ENCODE data around the gene PRKCE. TPM values are rescaled to one million over a fixed set of nuclear protein-coding genes. Genes with fewer than 3 reads are reported as not detected.

PRKCE gene
- polyA plus RNA-seq, 3 donors = 1.3 to 7.7 (median 2.3) TPM

DNA sequence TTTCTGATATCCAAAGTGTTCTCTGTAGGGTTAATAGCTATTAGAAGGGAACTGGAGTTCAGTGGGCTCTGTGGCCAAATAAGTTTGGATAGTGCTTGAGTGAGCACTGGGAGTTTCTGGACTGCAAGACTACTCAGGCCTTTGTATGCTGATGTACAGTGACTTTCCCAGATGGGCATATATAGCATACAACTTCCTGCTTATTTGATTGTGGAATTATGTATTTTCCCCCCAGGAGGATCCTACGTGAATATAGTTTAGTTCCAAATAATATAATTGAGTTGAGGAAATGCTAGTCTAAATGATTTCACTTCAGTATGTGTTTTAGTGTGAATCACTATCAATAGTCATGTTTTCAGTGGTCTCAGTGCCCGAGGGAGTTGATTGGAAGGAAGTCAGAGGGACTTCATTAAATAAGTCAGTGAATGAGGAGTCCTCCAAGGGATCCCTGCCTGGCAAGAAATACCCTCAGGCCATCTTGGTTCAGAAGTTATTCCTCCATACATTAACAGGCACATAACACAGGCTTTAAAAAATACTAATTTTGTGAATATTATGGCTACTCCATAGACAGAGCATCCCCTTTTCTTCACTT lies 251.4 kb downstream of the PRKCE start:
- no peak for DNase-seq
- Mint-ChIP-seq H3K27ac (no peak overlapping the region), H3K9me3 (no peaks in the 10 kb centered on the region), H3K27me3 (ENCODE audit: low read depth in 3 of 3) (no peaks in the 10 kb centered on the region), H3K4me3 (no peak overlapping the region), H3K36me3 (peaks cover 4 to 12% of the 10 kb centered on the region in 2 donors), H3K4me1 (peaks cover 15% of the 10 kb centered on the region)
- no peaks in the 10 kb centered on the region for H3K36me3 ChIP-seq (replicated peaks in 1 of 2; ENCODE audit: control insufficient read depth in 1 of 2, insufficient read depth in 2 of 2, low read length in 2 of 2)
- H3K4me2 ChIP-seq (replicated peaks; ENCODE audit: extremely low read depth, low read length, poor library complexity, severe bottlenecking) = no peak overlapping the region
- H3K9ac ChIP-seq (ENCODE audit: insufficient read depth, low read length, poor library complexity, severe bottlenecking) = no peak overlapping the region
- no peaks in the 10 kb centered on the region for H3K27me3 ChIP-seq (ENCODE audit: control insufficient read depth in 2 of 2, insufficient read depth in 2 of 2, low read length in 2 of 2)
- no CpG with 5 or more reads among the region's 2 CpGs for WGBS (ENCODE audit: insufficient coverage)
- no peaks in the 10 kb centered on the region for H4K20me1 ChIP-seq (ENCODE audit: insufficient read depth, low read length)
- H3K4me3 ChIP-seq (replicated peaks in 1 of 3; ENCODE audit: low read depth in 2 of 3, low read length in 3 of 3) = no peak overlapping the region
- no peaks in the 10 kb centered on the region for H3K9me3 ChIP-seq (replicated peaks in 1 of 2; ENCODE audit: control insufficient read depth in 1 of 2, insufficient read depth in 1 of 2, low read length in 2 of 2)
- intact Hi-C loops (cut with micrococcal nuclease) = no loop called here
- H3K4me1 ChIP-seq (ENCODE audit: control insufficient read depth in 1 of 2, insufficient read depth in 2 of 2, low read length in 2 of 2) = peaks cover 12 to 14% of the 10 kb centered on the region in 2 donors
- H3K79me2 ChIP-seq (ENCODE audit: insufficient read depth, low read length) = no peaks in the 10 kb centered on the region
- TF ChIP-seq, protein P1, sequence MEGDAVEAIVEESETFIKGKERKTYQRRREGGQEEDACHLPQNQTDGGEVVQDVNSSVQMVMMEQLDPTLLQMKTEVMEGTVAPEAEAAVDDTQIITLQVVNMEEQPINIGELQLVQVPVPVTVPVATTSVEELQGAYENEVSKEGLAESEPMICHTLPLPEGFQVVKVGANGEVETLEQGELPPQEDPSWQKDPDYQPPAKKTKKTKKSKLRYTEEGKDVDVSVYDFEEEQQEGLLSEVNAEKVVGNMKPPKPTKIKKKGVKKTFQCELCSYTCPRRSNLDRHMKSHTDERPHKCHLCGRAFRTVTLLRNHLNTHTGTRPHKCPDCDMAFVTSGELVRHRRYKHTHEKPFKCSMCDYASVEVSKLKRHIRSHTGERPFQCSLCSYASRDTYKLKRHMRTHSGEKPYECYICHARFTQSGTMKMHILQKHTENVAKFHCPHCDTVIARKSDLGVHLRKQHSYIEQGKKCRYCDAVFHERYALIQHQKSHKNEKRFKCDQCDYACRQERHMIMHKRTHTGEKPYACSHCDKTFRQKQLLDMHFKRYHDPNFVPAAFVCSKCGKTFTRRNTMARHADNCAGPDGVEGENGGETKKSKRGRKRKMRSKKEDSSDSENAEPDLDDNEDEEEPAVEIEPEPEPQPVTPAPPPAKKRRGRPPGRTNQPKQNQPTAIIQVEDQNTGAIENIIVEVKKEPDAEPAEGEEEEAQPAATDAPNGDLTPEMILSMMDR (IDR thresholded peaks at IDR 0.05) = no peak
- no peak overlapping the region for H2AFZ ChIP-seq (ENCODE audit: insufficient read depth, low read depth, low read length, poor library complexity, severe bottlenecking)
- no peak overlapping the region for H3K27ac ChIP-seq (ENCODE audit: low read depth in 1 of 2, low read length in 2 of 2)

DNA sequence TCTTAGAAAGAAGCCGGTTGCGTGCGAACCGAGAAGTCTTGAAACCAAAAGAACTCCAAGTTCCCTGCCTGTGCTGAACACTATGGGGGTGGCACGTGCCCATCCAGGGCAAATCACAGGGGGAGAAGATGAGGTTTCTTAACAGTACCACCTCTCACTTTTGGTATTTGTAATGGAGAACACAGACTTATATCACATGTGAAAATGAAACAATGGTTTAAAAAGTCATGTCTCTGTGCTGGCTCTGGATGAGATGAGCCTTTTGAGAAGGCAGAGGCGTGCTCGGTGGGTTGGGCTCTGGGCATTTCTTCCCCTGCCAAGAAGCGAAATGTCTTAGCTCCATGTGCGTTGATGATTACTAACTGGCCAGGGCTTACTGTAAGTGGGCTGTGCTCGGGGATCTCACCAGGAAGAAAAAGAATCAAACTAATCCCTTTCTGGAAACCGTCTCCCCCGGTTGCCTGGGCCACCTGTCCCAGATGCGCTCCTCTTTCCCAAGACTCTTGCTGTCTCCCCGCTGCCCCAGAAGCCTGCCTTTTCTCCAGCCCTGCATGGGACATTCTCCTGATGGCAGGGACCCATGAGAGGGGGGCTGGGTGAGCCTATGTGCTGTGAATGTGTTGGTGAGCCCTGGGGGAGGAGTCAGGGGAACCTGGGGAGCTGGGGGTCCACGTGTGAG lies 252.9 kb downstream of the PRKCE start:
- TF ChIP-seq, protein P1 (IDR thresholded peaks at IDR 0.05) = no peak
- no peak overlapping the region for H3K27ac ChIP-seq (ENCODE audit: low read depth in 1 of 2, low read length in 2 of 2)
- no peak for DNase-seq
- peaks cover 4 to 9% of the 10 kb centered on the region in 2 donors for H3K36me3 Mint-ChIP-seq
- peaks cover 6% of the 10 kb centered on the region for H3K4me1 Mint-ChIP-seq
- H3K4me1 ChIP-seq (ENCODE audit: control insufficient read depth in 1 of 2, insufficient read depth in 2 of 2, low read length in 2 of 2) = peaks cover 4 to 7% of the 10 kb centered on the region in 2 donors
- no peaks in the 10 kb centered on the region for H4K20me1 ChIP-seq (ENCODE audit: insufficient read depth, low read length)
- no peak overlapping the region for H3K27ac Mint-ChIP-seq
- no peaks in the 10 kb centered on the region for H3K9me3 ChIP-seq (replicated peaks in 1 of 2; ENCODE audit: control insufficient read depth in 1 of 2, insufficient read depth in 1 of 2, low read length in 2 of 2)
- no peak overlapping the region for H3K4me3 ChIP-seq (replicated peaks in 1 of 3; ENCODE audit: low read depth in 2 of 3, low read length in 3 of 3)
- no peak overlapping the region for H3K4me3 Mint-ChIP-seq
- no peaks in the 10 kb centered on the region for H3K27me3 ChIP-seq (ENCODE audit: control insufficient read depth in 2 of 2, insufficient read depth in 2 of 2, low read length in 2 of 2)
- H3K79me2 ChIP-seq (ENCODE audit: insufficient read depth, low read length) = no peaks in the 10 kb centered on the region
- H3K4me2 ChIP-seq (replicated peaks; ENCODE audit: extremely low read depth, low read length, poor library complexity, severe bottlenecking) = no peak overlapping the region
- H3K27me3 Mint-ChIP-seq (ENCODE audit: low read depth in 3 of 3) = no peaks in the 10 kb centered on the region
- no peak overlapping the region for H3K9ac ChIP-seq (ENCODE audit: insufficient read depth, low read length, poor library complexity, severe bottlenecking)
- 98% methylated on average over 6 of the region's 15 CpGs for WGBS (ENCODE audit: insufficient coverage)
- H3K9me3 Mint-ChIP-seq = no peaks in the 10 kb centered on the region
- intact Hi-C loops (cut with micrococcal nuclease) = no loop called here
- no peaks in the 10 kb centered on the region for H3K36me3 ChIP-seq (replicated peaks in 1 of 2; ENCODE audit: control insufficient read depth in 1 of 2, insufficient read depth in 2 of 2, low read length in 2 of 2)
- no peak overlapping the region for H2AFZ ChIP-seq (ENCODE audit: insufficient read depth, low read depth, low read length, poor library complexity, severe bottlenecking)
